Measurements from ENCODE around the gene PCSK9. TPM values are rescaled to one million over a fixed set of nuclear protein-coding genes. Genes with fewer than 3 reads are reported as not detected.

Gene PCSK9
- total RNA-seq, 1 donor from 2014 or later: 1.3 TPM

DNA sequence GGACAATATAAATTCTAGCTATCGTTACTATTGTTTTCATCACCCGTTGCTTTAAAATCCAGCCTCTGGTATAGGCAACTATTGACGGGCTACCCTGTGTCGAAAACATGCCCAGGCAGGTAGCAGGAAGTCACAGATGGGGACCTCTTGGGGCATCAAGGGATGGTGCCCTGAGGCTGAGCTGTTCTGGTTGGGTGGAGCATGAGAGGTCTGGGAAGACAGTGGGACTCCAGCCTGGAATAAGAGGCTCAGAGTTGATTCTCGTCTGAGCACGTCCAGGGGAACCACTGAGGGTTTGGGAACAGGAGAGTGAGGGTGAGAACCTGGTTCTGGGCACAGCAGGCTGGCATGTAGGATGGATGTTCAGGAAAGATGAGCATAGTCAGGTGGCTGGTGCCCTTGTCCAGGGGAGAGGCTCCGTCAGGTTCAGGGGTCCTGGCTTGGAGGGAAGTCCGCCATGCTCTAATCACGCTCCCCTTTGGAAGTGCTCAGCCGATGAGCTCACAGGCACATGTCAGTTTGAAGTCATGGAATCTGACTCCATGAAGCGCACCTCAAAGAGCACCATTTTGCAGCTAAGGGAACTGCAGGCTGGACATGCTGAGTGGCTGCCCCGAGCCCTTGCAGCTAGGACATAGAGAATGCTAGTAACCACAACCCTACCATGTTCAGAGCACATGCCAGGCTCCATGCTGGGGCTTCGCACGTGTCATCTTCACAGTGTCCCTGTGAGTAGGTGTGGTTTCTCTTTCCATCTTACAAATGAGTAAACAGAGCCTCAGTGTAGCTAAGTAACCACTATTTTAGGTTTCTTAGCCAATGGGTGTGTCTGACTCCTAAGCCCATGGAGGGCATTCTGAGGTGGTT is 21.0 kb downstream of the PCSK9 start:
- DNase-seq: no peak

GRCh38 chr1:55061000-55061705 is 21.8 kb downstream of the PCSK9 start:
- DNase-seq: no peak

- DNase-seq: peak; percentile 54
Measured at GRCh38 chr1:55061706-55062321, 22.5 kb downstream of the PCSK9 start.

GRCh38 chr1:55062801-55063576 is 23.6 kb downstream of the PCSK9 start:
- DNase-seq: peak; percentile 85

GRCh38 chr1:55063577-55063942 is 24.2 kb downstream of the PCSK9 start:
- DNase-seq: no peak

DNA sequence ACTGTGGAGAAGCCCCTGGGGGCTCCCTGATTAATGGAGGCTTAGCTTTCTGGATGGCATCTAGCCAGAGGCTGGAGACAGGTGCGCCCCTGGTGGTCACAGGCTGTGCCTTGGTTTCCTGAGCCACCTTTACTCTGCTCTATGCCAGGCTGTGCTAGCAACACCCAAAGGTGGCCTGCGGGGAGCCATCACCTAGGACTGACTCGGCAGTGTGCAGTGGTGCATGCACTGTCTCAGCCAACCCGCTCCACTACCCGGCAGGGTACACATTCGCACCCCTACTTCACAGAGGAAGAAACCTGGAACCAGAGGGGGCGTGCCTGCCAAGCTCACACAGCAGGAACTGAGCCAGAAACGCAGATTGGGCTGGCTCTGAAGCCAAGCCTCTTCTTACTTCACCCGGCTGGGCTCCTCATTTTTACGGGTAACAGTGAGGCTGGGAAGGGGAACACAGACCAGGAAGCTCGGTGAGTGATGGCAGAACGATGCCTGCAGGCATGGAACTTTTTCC is 24.8 kb downstream of the PCSK9 start:
- peak; percentile 67 for DNase-seq

GRCh38 chr1:55064861-55065263 is 25.5 kb downstream of the PCSK9 start:
- DNase-seq: peak; percentile 86

GRCh38 chr1:55065648-55066047 is 26.3 kb downstream of the PCSK9 start:
- DNase-seq: peak; percentile 55

DNA sequence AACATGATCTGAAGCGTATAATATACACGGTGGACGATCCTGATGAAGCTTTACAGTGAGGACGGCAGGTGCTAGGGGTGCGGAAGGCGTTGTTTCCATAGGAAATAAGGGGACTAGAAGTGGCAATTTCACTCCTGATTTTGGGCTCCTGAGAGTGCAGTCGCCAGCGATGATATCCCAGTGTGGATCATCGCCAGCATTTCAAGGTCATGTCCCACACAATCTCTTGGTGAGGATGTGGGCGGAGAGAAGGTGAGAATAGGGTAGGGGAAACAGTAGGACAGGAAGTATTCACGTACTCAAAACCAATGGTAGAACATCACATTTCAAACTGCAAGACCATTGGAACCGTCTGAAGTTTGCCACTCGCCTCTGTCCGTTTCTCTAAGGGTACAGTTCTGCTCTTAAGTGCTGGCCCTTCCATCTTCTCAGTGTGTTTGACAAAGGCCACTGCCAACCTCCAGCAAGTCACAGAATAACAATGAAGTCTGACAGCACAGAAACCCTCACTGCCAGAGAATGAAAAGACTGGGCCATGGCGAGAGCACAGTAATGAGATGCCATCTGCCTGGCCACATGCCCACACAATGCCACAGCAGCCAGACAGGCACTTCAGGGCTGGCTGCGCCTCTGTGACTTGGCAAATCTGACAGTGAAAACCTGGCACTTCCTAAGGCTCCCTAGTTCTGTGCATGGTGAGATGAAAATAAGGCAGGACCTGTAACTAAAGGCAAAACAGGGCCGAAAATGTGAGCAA is 27.9 kb downstream of the PCSK9 start:
- peak; percentile 78 for DNase-seq

GRCh38 chr1:55067914-55068313 is 28.6 kb downstream of the PCSK9 start:
- no peak for DNase-seq

DNA sequence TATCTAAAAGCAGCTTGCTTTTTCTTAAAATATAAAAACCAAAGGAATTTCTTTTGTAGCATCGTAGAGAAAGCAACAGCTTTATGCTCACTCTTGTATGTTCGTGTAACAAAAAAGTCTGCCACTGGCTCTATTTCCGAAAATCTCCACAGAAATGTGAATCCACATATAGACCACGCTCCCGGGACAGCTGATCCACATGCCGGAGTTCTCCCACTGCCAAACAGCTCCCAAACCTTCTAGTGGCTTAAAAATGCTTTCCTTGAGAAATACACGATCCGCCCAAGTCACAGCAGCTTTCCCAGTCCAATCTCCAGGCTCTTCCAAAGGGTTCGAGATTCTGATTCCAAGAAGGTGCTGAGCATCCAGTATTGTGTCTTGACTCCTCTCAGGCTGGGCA is 29.3 kb downstream of the PCSK9 start:
- DNase-seq: peak; percentile 50

- no peak for DNase-seq
Measured at GRCh38 chr1:55069280-55069679, 29.9 kb downstream of the PCSK9 start.

- DNase-seq: peak; percentile 94
Measured at GRCh38 chr1:55070293-55071164, 31.2 kb downstream of the PCSK9 start.

DNA sequence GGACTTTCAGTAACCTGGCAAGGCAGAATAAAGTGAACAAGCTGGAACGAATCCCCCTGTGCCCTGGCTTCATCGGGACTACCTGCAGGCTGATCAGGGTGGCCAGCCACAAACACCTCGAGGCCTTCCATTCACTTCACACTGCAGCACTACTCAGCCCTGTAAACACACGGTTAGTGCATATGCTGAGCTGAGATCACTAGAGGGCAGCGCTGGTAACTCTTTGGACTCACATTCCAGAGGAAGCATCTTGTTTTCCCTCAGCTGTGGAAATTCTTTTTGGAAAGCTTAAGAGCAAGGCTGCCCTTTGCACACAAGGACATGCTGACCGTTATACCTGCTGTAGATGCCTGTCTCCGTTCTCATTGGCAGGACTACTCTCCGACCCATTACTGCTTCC is 32.1 kb downstream of the PCSK9 start:
- peak; percentile 64 for DNase-seq

DNA sequence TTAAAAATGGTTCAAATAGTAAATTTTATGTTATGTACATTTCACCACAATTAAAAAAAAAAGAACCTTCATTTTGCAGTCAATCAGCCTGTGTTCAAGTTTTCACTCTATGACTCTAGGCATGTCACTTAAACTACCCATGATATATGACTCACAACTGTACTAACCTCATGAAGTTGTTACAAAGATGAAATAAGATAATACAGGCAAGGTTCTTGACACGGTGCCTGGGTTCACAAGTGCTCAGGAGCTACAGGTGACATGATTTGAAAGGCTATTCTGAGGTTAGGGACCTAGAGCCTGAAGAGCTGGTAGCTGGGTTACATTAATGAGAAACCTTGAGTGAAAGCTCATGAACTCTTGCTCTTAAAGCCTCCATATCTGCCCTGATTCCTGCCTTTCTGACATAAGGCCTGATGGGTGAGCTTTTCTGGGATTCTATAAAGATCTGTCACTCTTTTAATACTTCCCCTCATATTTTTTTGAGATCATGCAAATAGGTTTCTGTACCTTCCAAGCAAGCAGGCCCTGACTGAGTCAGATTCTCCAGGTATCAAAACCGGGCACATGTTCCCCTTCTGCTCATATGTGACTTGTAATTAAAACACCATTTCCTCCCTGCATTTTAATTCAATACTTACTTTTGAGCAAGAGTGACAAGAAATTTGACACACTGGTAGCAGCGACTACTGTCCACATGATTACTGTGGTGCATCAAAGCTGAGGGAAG is 34.0 kb downstream of the PCSK9 start:
- DNase-seq: no peak

GRCh38 chr1:55074455-55074854 is 35.1 kb downstream of the PCSK9 start:
- DNase-seq: no peak

- no peak for DNase-seq
Measured at GRCh38 chr1:55076356-55076755, 37.0 kb downstream of the PCSK9 start.

- no peak for DNase-seq
Measured at GRCh38 chr1:55078470-55078869, 39.1 kb downstream of the PCSK9 start.

- DNase-seq: no peak
Measured at GRCh38 chr1:55079651-55080050, 40.3 kb downstream of the PCSK9 start.
